ENCODE measurements around the gene BTBD2. TPM values are rescaled to one million over a fixed set of nuclear protein-coding genes. Genes with fewer than 3 reads are reported as not detected.

BTBD2 gene
- total and polyA plus RNA-seq, 2 experiments from 2014 or later = 56.4 to 76.0 TPM

- no peaks in the 10 kb centered on the region for H3K4me1 ChIP-seq (ENCODE audit: insufficient read depth)
- no peak overlapping the region for H3K27ac ChIP-seq
- peaks cover 26% of the 10 kb centered on the region for H4K20me1 ChIP-seq (ENCODE audit: insufficient read depth, poor library complexity, severe bottlenecking)
- no peak for DNase-seq (ENCODE audit: low spot score)
- H3K27me3 ChIP-seq = no peaks in the 10 kb centered on the region
- H3K79me2 ChIP-seq = peaks cover 52% of the 10 kb centered on the region
- 98% methylated on average over 31 of the region's 49 CpGs for WGBS (ENCODE audit: low lambda C conversion rate, missing lambda C conversion rate)
- no peaks in the 10 kb centered on the region for H3K36me3 ChIP-seq (replicated peaks; ENCODE audit: insufficient read depth, low read depth)
- no peak overlapping the region for H3K4me2 ChIP-seq
- no peak overlapping the region for H3K4me3 ChIP-seq
- H2AFZ ChIP-seq = no peak overlapping the region
- no peaks in the 10 kb centered on the region for H3K9me2 ChIP-seq (replicated peaks; ENCODE audit: insufficient read depth)
- TF ChIP-seq EZH2 (IDR thresholded peaks at IDR 0.05; ENCODE audit: borderline replicate concordance) (no peak), EZH2phosphoT487 (IDR thresholded peaks at IDR 0.05; ENCODE audit: low read depth, severe bottlenecking, unreplicated experiment) (no peak)
- TF ChIP-seq, protein P1, sequence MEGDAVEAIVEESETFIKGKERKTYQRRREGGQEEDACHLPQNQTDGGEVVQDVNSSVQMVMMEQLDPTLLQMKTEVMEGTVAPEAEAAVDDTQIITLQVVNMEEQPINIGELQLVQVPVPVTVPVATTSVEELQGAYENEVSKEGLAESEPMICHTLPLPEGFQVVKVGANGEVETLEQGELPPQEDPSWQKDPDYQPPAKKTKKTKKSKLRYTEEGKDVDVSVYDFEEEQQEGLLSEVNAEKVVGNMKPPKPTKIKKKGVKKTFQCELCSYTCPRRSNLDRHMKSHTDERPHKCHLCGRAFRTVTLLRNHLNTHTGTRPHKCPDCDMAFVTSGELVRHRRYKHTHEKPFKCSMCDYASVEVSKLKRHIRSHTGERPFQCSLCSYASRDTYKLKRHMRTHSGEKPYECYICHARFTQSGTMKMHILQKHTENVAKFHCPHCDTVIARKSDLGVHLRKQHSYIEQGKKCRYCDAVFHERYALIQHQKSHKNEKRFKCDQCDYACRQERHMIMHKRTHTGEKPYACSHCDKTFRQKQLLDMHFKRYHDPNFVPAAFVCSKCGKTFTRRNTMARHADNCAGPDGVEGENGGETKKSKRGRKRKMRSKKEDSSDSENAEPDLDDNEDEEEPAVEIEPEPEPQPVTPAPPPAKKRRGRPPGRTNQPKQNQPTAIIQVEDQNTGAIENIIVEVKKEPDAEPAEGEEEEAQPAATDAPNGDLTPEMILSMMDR (IDR thresholded peaks at IDR 0.05; ENCODE audit: poor library complexity) = no peak
- no peaks in the 10 kb centered on the region for H3K9me3 ChIP-seq (ENCODE audit: low read depth)
Measured at GRCh38 chr19:1969176-1970002, 46.1 kb downstream of the BTBD2 start.

GRCh38 chr19:1968279-1969175 lies 47.0 kb downstream of the BTBD2 start:
- TF ChIP-seq EZH2 (IDR thresholded peaks at IDR 0.05; ENCODE audit: borderline replicate concordance) (no peak), EZH2phosphoT487 (IDR thresholded peaks at IDR 0.05; ENCODE audit: low read depth, severe bottlenecking, unreplicated experiment) (no peak)
- TF ChIP-seq, protein P1 (IDR thresholded peaks at IDR 0.05; ENCODE audit: poor library complexity) = no peak
- no peaks in the 10 kb centered on the region for H3K36me3 ChIP-seq (replicated peaks; ENCODE audit: insufficient read depth, low read depth)
- no peaks in the 10 kb centered on the region for H3K27me3 ChIP-seq
- WGBS (ENCODE audit: low lambda C conversion rate, missing lambda C conversion rate) = 87% methylated on average over 28 of the region's 34 CpGs
- no peak overlapping the region for H3K4me3 ChIP-seq
- no peaks in the 10 kb centered on the region for H3K4me1 ChIP-seq (ENCODE audit: insufficient read depth)
- peaks cover 45% of the 10 kb centered on the region for H3K79me2 ChIP-seq
- H3K9me3 ChIP-seq (ENCODE audit: low read depth) = no peaks in the 10 kb centered on the region
- no peak overlapping the region for H3K27ac ChIP-seq
- peaks cover 23% of the 10 kb centered on the region for H4K20me1 ChIP-seq (ENCODE audit: insufficient read depth, poor library complexity, severe bottlenecking)
- DNase-seq (ENCODE audit: low spot score) = no peak
- no peak overlapping the region for H3K4me2 ChIP-seq
- H2AFZ ChIP-seq = no peak overlapping the region
- no peaks in the 10 kb centered on the region for H3K9me2 ChIP-seq (replicated peaks; ENCODE audit: insufficient read depth)

- H2AFZ ChIP-seq = no peak overlapping the region
- H3K27me3 ChIP-seq = no peaks in the 10 kb centered on the region
- no peaks in the 10 kb centered on the region for H3K4me1 ChIP-seq (ENCODE audit: insufficient read depth)
- H3K79me2 ChIP-seq = peaks cover 37% of the 10 kb centered on the region
- H4K20me1 ChIP-seq (ENCODE audit: insufficient read depth, poor library complexity, severe bottlenecking) = peaks cover 18% of the 10 kb centered on the region
- H3K4me2 ChIP-seq = no peak overlapping the region
- H3K27ac ChIP-seq = no peak overlapping the region
- no peak for DNase-seq (ENCODE audit: low spot score)
- no peak for TF ChIP-seq EZH2 (IDR thresholded peaks at IDR 0.05; ENCODE audit: borderline replicate concordance)
- TF ChIP-seq, protein P1 (IDR thresholded peaks at IDR 0.05; ENCODE audit: poor library complexity) = no peak
- TF ChIP-seq EZH2phosphoT487 (IDR thresholded peaks at IDR 0.05; ENCODE audit: low read depth, severe bottlenecking, unreplicated experiment) = no peak
- no peaks in the 10 kb centered on the region for H3K9me3 ChIP-seq (ENCODE audit: low read depth)
- H3K4me3 ChIP-seq = no peak overlapping the region
- H3K9me2 ChIP-seq (replicated peaks; ENCODE audit: insufficient read depth) = no peaks in the 10 kb centered on the region
- no peaks in the 10 kb centered on the region for H3K36me3 ChIP-seq (replicated peaks; ENCODE audit: insufficient read depth, low read depth)
- WGBS (ENCODE audit: low lambda C conversion rate, missing lambda C conversion rate) = 92% methylated on average over 22 of the region's 26 CpGs
Measured at GRCh38 chr19:1967087-1967608, 48.4 kb downstream of the BTBD2 start.

Measured in hepatocyte (in vitro differentiated cells).